Measurements from ENCODE around the gene SHQ1.

Gene SHQ1

GRCh38 chr3:72768006-72768441 lies 80.2 kb downstream of the SHQ1 start:
- DNase-seq: no peak
- TF ChIP-seq POLR2A (IDR thresholded peaks at IDR 0.05; ENCODE audit: low read length) (no peak), GATA1 (IDR thresholded peaks at IDR 0.05; ENCODE audit: low read depth, low read length) (no peak)

- TF ChIP-seq GATA1 (IDR thresholded peaks at IDR 0.05; ENCODE audit: low read depth, low read length) (no peak), POLR2A (IDR thresholded peaks at IDR 0.05; ENCODE audit: low read length) (no peak)
- DNase-seq: no peak
Observed at GRCh38 chr3:72766866-72767265, 81.4 kb downstream of the SHQ1 start.

GRCh38 chr3:72763751-72764440 lies 84.3 kb downstream of the SHQ1 start:
- DNase-seq: no peak
- TF ChIP-seq POLR2A (IDR thresholded peaks at IDR 0.05; ENCODE audit: low read length): no peak
- TF ChIP-seq GATA1 (IDR thresholded peaks at IDR 0.05; ENCODE audit: low read depth, low read length): no peak

GRCh38 chr3:72761410-72761809 lies 86.8 kb downstream of the SHQ1 start:
- TF ChIP-seq GATA1 (IDR thresholded peaks at IDR 0.05; ENCODE audit: low read depth, low read length) (no peak), POLR2A (IDR thresholded peaks at IDR 0.05; ENCODE audit: low read length) (no peak)
- DNase-seq: no peak

- no peak for DNase-seq
- TF ChIP-seq POLR2A (IDR thresholded peaks at IDR 0.05; ENCODE audit: low read length) (no peak), GATA1 (IDR thresholded peaks at IDR 0.05; ENCODE audit: low read depth, low read length) (no peak)
Observed at GRCh38 chr3:72760225-72760624, 88.0 kb downstream of the SHQ1 start.

- DNase-seq: no peak
- TF ChIP-seq GATA1 (IDR thresholded peaks at IDR 0.05; ENCODE audit: low read depth, low read length) (no peak), POLR2A (IDR thresholded peaks at IDR 0.05; ENCODE audit: low read length) (no peak)
Observed at GRCh38 chr3:72756900-72757299, 91.3 kb downstream of the SHQ1 start.

GRCh38 chr3:72754582-72754981 lies 93.7 kb downstream of the SHQ1 start:
- TF ChIP-seq POLR2A (IDR thresholded peaks at IDR 0.05; ENCODE audit: low read length): no peak
- no peak for TF ChIP-seq GATA1 (IDR thresholded peaks at IDR 0.05; ENCODE audit: low read depth, low read length)

GRCh38 chr3:72753495-72753894 lies 94.8 kb downstream of the SHQ1 start:
- no peak for DNase-seq
- TF ChIP-seq POLR2A (IDR thresholded peaks at IDR 0.05; ENCODE audit: low read length): no peak
- TF ChIP-seq GATA1 (IDR thresholded peaks at IDR 0.05; ENCODE audit: low read depth, low read length): no peak

More at GRCh38 chr3:72754582-72754981, 93.7 kb downstream of the SHQ1 start:
- no peak for DNase-seq

GRCh38 chr3:72750405-72750965 lies 97.8 kb downstream of the SHQ1 start:
- no peak for DNase-seq
- TF ChIP-seq GATA1 (IDR thresholded peaks at IDR 0.05; ENCODE audit: low read depth, low read length): no peak
- TF ChIP-seq POLR2A (IDR thresholded peaks at IDR 0.05; ENCODE audit: low read length): no peak

- DNase-seq: no peak
- no peak for TF ChIP-seq POLR2A (IDR thresholded peaks at IDR 0.05; ENCODE audit: low read length)
- TF ChIP-seq GATA1 (IDR thresholded peaks at IDR 0.05; ENCODE audit: low read depth, low read length): no peak
Observed at GRCh38 chr3:72748659-72749058, 99.6 kb downstream of the SHQ1 start.

GRCh38 chr3:72746430-72747411 lies 101.5 kb downstream of the SHQ1 start:
- TF ChIP-seq GATA1 (IDR thresholded peaks at IDR 0.05; ENCODE audit: low read depth, low read length) (no peak), POLR2A (IDR thresholded peaks at IDR 0.05; ENCODE audit: low read length) (no peak)
- no peak for DNase-seq

GRCh38 chr3:72745146-72745999 lies 102.9 kb downstream of the SHQ1 start:
- TF ChIP-seq GATA1 (IDR thresholded peaks at IDR 0.05; ENCODE audit: low read depth, low read length) (no peak), POLR2A (IDR thresholded peaks at IDR 0.05; ENCODE audit: low read length) (no peak)
- peak in 1 of 2 experiments; percentile 4 for DNase-seq

- TF ChIP-seq POLR2A (IDR thresholded peaks at IDR 0.05; ENCODE audit: low read length) (no peak), GATA1 (IDR thresholded peaks at IDR 0.05; ENCODE audit: low read depth, low read length) (no peak)
- DNase-seq: peak; percentile 74 to 87
Observed at GRCh38 chr3:72744330-72744729, 103.9 kb downstream of the SHQ1 start.

Measured in erythroblast (primary cell).